K562 (cell line): ENCODE data around the gene TIFAB. TPM values are rescaled to one million over a fixed set of nuclear protein-coding genes. Genes with fewer than 3 reads are reported as not detected.

Experiments used
- ATAC-seq: fragments of 200-7000 bp; cut with Tn5 transposase; 3 replicates; pipeline ENCODE4 v1.9.1; 2020; ENCODE audit warnings: moderate library complexity
- BruUV-seq: library from RNA; stranded (reverse); fragments of 400-500 nt; replicated peaks from 2 replicates; lab custom pipeline; 2021; lab: Mats Ljungman, UMichigan
- CTCF ChIA-PET: fragments of 300-600 bp; formaldehyde crosslinking; extraction: SDS; loops from one replicate; lab custom pipeline; 2021; ENCODE audit warnings: low intra/inter-chr PET ratio; lab: Yijun Ruan, JAX
- POLR2A ChIA-PET: fragments of 300-600, 350-650 bp; sonication (Branson Sonifier 250); formaldehyde crosslinking; extraction: SDS; loops from one replicate; lab custom pipeline; 2021; ENCODE audit warnings: antibody characterized with exemption, inconsistent platforms; lab: Yijun Ruan, JAX
- DNase-seq, 4 experiments: peaks; one replicate each; pipeline versions ENCODE4 v3.0.0 to v3.0.0-alpha.2; 2011 to 2018; ENCODE audit warnings: low spot score in 3 of 4, mixed read lengths in 3 of 4; ENCODE audit errors: extremely low read depth in 1 of 4
- FAIRE-seq: peaks from 2 replicates; lab custom pipeline; 2011; peaks lifted over from hg19 to GRCh38; lab: Jason Lieb, UNC
- H2AFZ ChIP-seq: 2 replicates; pipeline ENCODE4 v1.6.0; 2011; ENCODE audit warnings: low read depth, low read length, control low read depth, inconsistent platforms
- H3K27ac ChIP-seq: fragments of 200-600 bp; 3 replicates; pipeline ENCODE4 v1.8.0; 2011; ENCODE audit warnings: low read depth, mild to moderate bottlenecking, control low read depth, inconsistent platforms, low read length, moderate library complexity, mixed read lengths; ENCODE audit errors: extremely low read depth
- H3K27me3 ChIP-seq, 2 experiments: fragments of 300-600 bp in 1 of 2; 2 replicates in 1 of 2; 3 replicates in 1 of 2; pipeline versions ENCODE4 v1.6.0 to v1.8.0; 2011; ENCODE audit warnings: inconsistent platforms in 2 of 2, low read length in 2 of 2, mild to moderate bottlenecking in 1 of 2, mixed read lengths in 1 of 2, moderate library complexity in 1 of 2; ENCODE audit not compliant: control insufficient read depth in 2 of 2, insufficient read depth in 2 of 2
- H3K36me3 ChIP-seq: fragments of 300-600 bp; 3 replicates; pipeline ENCODE4 v1.8.0; 2011; ENCODE audit warnings: mild to moderate bottlenecking, low read length, inconsistent platforms; ENCODE audit not compliant: control insufficient read depth, insufficient read depth
- H3K4me1 ChIP-seq, 2 experiments: fragments of 200-600 bp in 1 of 2; replicated peaks in 1 of 2; 2 replicates in 1 of 2; 3 replicates in 1 of 2; pipeline versions ENCODE4 v1.5.1 to v1.8.0; 2011; ENCODE audit warnings: inconsistent platforms in 2 of 2, low read length in 2 of 2, mild to moderate bottlenecking in 1 of 2, mixed read lengths in 1 of 2, moderate library complexity in 1 of 2; ENCODE audit not compliant: control insufficient read depth in 2 of 2, insufficient read depth in 2 of 2
- H3K4me2 ChIP-seq: 2 replicates; pipeline ENCODE4 v1.6.1; 2011; ENCODE audit warnings: low read length, control low read depth, inconsistent platforms, mixed read lengths; ENCODE audit not compliant: insufficient read depth
- H3K4me3 ChIP-seq: fragments of 200-600 bp; sonication (generic), shearing (Covaris generic); 2 replicates; pipeline ENCODE4 v1.5.1; 2016; ENCODE audit warnings: control low read depth, inconsistent platforms
- H3K79me2 ChIP-seq: fragments of 200-600 bp; 3 replicates; pipeline ENCODE4 v1.8.0; 2011; ENCODE audit warnings: low read length, inconsistent platforms; ENCODE audit not compliant: control insufficient read depth, insufficient read depth
- H3K9ac ChIP-seq, 2 experiments: 2 replicates each; pipeline versions ENCODE4 v1.6.0 to v1.6.1; 2011; ENCODE audit warnings: low read depth in 2 of 2, low read length in 2 of 2, control low read depth in 1 of 2, inconsistent platforms in 1 of 2, mild to moderate bottlenecking in 1 of 2, mixed read lengths in 1 of 2; ENCODE audit not compliant: insufficient read depth in 1 of 2
- H3K9me1 ChIP-seq: one replicate; pipeline ENCODE4 v1.6.0; 2011; ENCODE audit warnings: inconsistent platforms, mild to moderate bottlenecking, low read length, moderate library complexity; ENCODE audit not compliant: control insufficient read depth, insufficient read depth
- H3K9me3 ChIP-seq: replicated peaks from 2 replicates; pipeline ENCODE4 v1.5.1; 2011; ENCODE audit warnings: low read depth, low read length, inconsistent platforms; ENCODE audit not compliant: control insufficient read depth, insufficient read depth
- H4K20me1 ChIP-seq: replicated peaks from 2 replicates; pipeline ENCODE4 v1.6.1; 2011; ENCODE audit warnings: low read length, inconsistent platforms, mixed read lengths; ENCODE audit not compliant: control insufficient read depth, insufficient read depth
- CBX2 ChIP-seq: fragments of 200-600 bp; sonication (generic); IDR thresholded peaks from one replicate; pipeline ENCODE4 v1.6.1; 2012; ENCODE audit warnings: mild to moderate bottlenecking, low read length, inconsistent platforms; ENCODE audit not compliant: insufficient read depth, poor library complexity, severe bottlenecking
- EP300 ChIP-seq: IDR thresholded peaks from 2 replicates; pipeline ENCODE4 v1.6.1; 2012; ENCODE audit warnings: low read length, improper control_type of control experiment
- IRF1 ChIP-seq: sonication (generic); formaldehyde crosslinking; IDR thresholded peaks from 2 replicates; pipeline ENCODE4 v1.8.0; 2022; ENCODE audit warnings: missing genetic modification reagents, mild to moderate bottlenecking, borderline replicate concordance
- MITF ChIP-seq: IDR thresholded peaks from 2 replicates; pipeline ENCODE4 v1.6.1; 2014; ENCODE audit warnings: antibody characterized with exemption
- MTA1 ChIP-seq: fragments of 450-650 bp; IDR thresholded peaks from 2 replicates; pipeline ENCODE4 v1.6.1; 2017; ENCODE audit warnings: borderline replicate concordance
- NFYB ChIP-seq: IDR thresholded peaks from 2 replicates; pipeline ENCODE4 v1.6.1; 2011; ENCODE audit warnings: mild to moderate bottlenecking, moderate library complexity; ENCODE audit not compliant: insufficient read length; ENCODE audit errors: extremely low read depth
- NR3C1 ChIP-seq: sonication (generic); formaldehyde crosslinking; IDR thresholded peaks from 2 replicates; pipeline ENCODE4 v1.8.1; 2022; ENCODE audit warnings: missing genetic modification reagents
- POLR2B ChIP-seq: fragments of 450-650 bp; IDR thresholded peaks from 2 replicates; pipeline ENCODE4 v1.6.1; 2018; ENCODE audit warnings: low read depth; ENCODE audit not compliant: partially characterized antibody
- RERE ChIP-seq: sonication (generic); formaldehyde crosslinking; IDR thresholded peaks from 2 replicates; pipeline ENCODE4 v1.8.0; 2023; ENCODE audit warnings: missing genetic modification reagents, mild to moderate bottlenecking, borderline replicate concordance
- SREBF1 ChIP-seq: fragments of 150-350 bp; IDR thresholded peaks from 2 replicates; pipeline ENCODE4 v1.6.1; 2014; ENCODE audit warnings: antibody characterized with exemption, low read depth, low read length, borderline replicate concordance
- THAP7 ChIP-seq: fragments of 250-450 bp; sonication (Bioruptor Pico); IDR thresholded peaks from 2 replicates; pipeline ENCODE4 v1.5.0; 2021
- WGBS: fragments of 100-300 bp; shearing (Covaris generic); methylation state at CpG from one replicate; pipeline ENCODE4 v1.1.6; 2016; ENCODE audit warnings: low coverage, mixed read lengths; ENCODE audit not compliant: insufficient coverage; ENCODE audit errors: missing lambda C conversion rate; 5-methylcytosine and 5-hydroxymethylcytosine counted together
- in situ Hi-C: fragments of 300-500 bp; cut with MboI; formaldehyde crosslinking; loops from 4 replicates; pipeline ENCODE4 v1.15.0; 2018; ENCODE audit warnings: inconsistent platforms, mixed read lengths
- intact Hi-C: fragments of 100-400 bp; cut with micrococcal nuclease; formaldehyde crosslinking; loops from 2 replicates; pipeline ENCODE4 v1.14.2; 2022
- polyA plus RNA-seq, 8 experiments: library from polyadenylated mRNA; depleted of rRNA in 4 of 8; stranded (reverse) in 5 of 8; unstranded in 3 of 8; fragments of >200 nt; fragmentation: Nextera tagmentation in 2 of 8; fragmentation: Illumina TruSeq in 1 of 8; extraction: Ambion mirVana in 2 of 8; extraction: Trizol in 1 of 8; gene quantifications; 2 replicates each; pipeline versions ENCODE4 v1.2.1 to v1.2.3, GENCODE V29; 2011 to 2014; ENCODE audit warnings: inconsistent platforms in 1 of 8, missing spikeins in 1 of 8
- total RNA-seq, 7 experiments: library from RNA; depleted of rRNA in 6 of 7; stranded (reverse); fragments of >200 nt in 6 of 7; fragmentation: Illumina TruSeq in 2 of 7; extraction: Trizol in 2 of 7; gene quantifications; 2 replicates each; pipeline versions ENCODE4 v1.2.1 to v1.2.3, GENCODE V29; 2011 to 2021; ENCODE audit warnings: low replicate concordance in 1 of 7

Gene TIFAB
- total and polyA plus RNA-seq, 9 of the 15 experiments (the other 6 are each of a cell fraction or from before 2014, with no cell fraction given) = not detected

DNA sequence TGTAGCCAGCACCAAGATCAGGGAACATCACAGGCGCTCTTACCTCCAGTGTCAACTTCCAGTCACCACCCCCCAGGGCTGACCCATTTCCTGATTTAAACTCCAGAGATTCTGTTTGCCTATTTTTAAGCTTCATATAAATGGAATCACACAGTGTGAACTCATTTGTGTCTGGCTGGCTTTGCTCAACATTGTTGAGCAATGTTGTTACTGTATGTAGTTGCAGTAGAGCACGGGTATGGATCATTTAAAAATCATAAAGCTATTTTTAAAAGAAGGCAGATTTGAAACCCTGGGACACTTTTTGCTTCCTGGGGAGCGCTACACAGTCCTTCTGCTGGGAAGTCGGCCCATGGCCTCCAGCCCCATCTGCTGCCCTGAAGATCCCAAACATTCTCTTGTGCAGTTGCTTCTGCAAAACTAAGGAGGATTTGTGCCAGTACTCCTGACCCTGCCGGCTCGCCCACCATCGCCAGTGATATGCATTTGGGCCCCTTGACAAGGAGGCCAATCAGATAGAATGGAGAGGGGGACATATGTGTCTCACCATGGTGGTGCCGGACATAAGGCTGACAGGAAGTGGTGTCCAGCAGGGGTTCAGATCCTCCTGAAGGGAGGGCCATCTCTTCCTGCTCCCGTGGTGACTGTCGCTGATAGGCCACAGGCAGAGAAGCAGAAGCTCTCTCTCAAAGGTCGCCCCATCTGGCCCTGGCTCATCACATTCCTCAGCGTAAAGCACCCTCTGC, 18.3 kb downstream of the TIFAB start:
- BruUV-seq = no TSS peak
- Histone ChIP-seq H3K27ac (peak overlapping the region; percentile 45; the same call in 2 of the 3 replicates), H3K9ac (0 out of 4 replicates have a peak overlapping the region, but pooled peaks of 1 of the 2 experiments have one; percentile 64), H3K9me1 (no peaks in the 10 kb centered on the region), H3K9me3 (peaks cover 4% of the 10 kb centered on the region), H3K4me1 (peaks cover 32 to 41% of the 10 kb centered on the region in 2 experiments), H3K36me3 (no peaks in the 10 kb centered on the region), H3K27me3 (no peaks in the 10 kb centered on the region), H4K20me1 (no peaks in the 10 kb centered on the region), H3K79me2 (no peaks in the 10 kb centered on the region), H3K4me3 (no peak overlapping the region), H2AFZ (peak overlapping the region; percentile 98), H3K4me2 (peak overlapping the region; percentile 35; the same call in 1 of the 2 replicates)
- 53% methylated on average over 11 of the region's 12 CpGs for WGBS
- in situ Hi-C loops (no loop called here), intact Hi-C loops (no loop called here)
- peak; percentile 40 for FAIRE-seq
- ATAC-seq = peak; percentile 71
- peak; percentile 34 to 54 (median 48) for DNase-seq
- CTCF ChIA-PET = no interaction called here
- POLR2A ChIA-PET = interaction anchor here (1.1 to 1.8 kb wide), 4 partner anchors 8 to 91 kb away, joined by 3 to 9 read pairs (median 6); no protein-coding TSS in a partner anchor
- TF ChIP-seq IRF1 (CRISPR knock-in tag) = no peak
- no peak for TF ChIP-seq MITF
- no peak for TF ChIP-seq CBX2
- no peak for TF ChIP-seq EP300
- no peak for TF ChIP-seq NR3C1 (CRISPR knock-in tag)
- TF ChIP-seq NFYB = no peak
- TF ChIP-seq SREBF1 = no peak
- no peak for TF ChIP-seq RERE
- no peak for TF ChIP-seq POLR2B
- TF ChIP-seq THAP7 (CRISPR knock-in tag) = no peak
- no peak for TF ChIP-seq MTA1
